HUES6 (cell line): ENCODE data around the gene TMEM140.
"Not testable (repeated sequence)": the region's sequence is repeated elsewhere in the genome, so short reads cannot be mapped to it uniquely, and the experiment has no call there.

ENCODE experiments used
- H3K27ac ChIP-seq: 2 replicates; pipeline ENCODE4 v1.7.0; 2013; ENCODE audit warnings: low read depth, mild to moderate bottlenecking, low read length, inconsistent platforms
- H3K27me3 ChIP-seq: 2 replicates; pipeline ENCODE4 v1.6.1; 2013; ENCODE audit warnings: low read length; ENCODE audit not compliant: control insufficient read depth, insufficient read depth
- H3K36me3 ChIP-seq: 2 replicates; pipeline ENCODE4 v1.6.1; 2013; ENCODE audit warnings: low read length; ENCODE audit not compliant: control insufficient read depth, insufficient read depth
- H3K4me1 ChIP-seq: 2 replicates; pipeline ENCODE4 v1.6.1; 2013; ENCODE audit warnings: low read length; ENCODE audit not compliant: control insufficient read depth, insufficient read depth
- H3K4me3 ChIP-seq: 2 replicates; pipeline ENCODE4 v1.5.1; 2013; ENCODE audit warnings: low read depth, low read length
- H3K9ac ChIP-seq: one replicate; pipeline ENCODE4 v1.6.1; 2013; ENCODE audit warnings: mild to moderate bottlenecking, low read length
- H3K9me3 ChIP-seq: 2 replicates; pipeline ENCODE4 v1.6.1; 2013; ENCODE audit warnings: low read depth, low read length; ENCODE audit not compliant: control insufficient read depth, insufficient read depth

Gene TMEM140

GRCh38 chr7:135207406-135208101 lies 59.7 kb downstream of the TMEM140 start:
- no peak overlapping the region for H3K9ac ChIP-seq

GRCh38 chr7:135208102-135208793 lies 60.4 kb downstream of the TMEM140 start:
- Histone ChIP-seq H3K9me3 (no peaks in the 10 kb centered on the region), H3K9ac (no peak overlapping the region), H3K27me3 (peaks cover 9% of the 10 kb centered on the region), H3K4me1 (peaks cover 6% of the 10 kb centered on the region; the same call in 1 of the 2 replicates), H3K27ac (no peak overlapping the region), H3K36me3 (peaks cover 15% of the 10 kb centered on the region), H3K4me3 (no peak overlapping the region)

More at GRCh38 chr7:135207406-135208101, 59.7 kb downstream of the TMEM140 start:
- Histone ChIP-seq H3K4me1 (peaks cover 6% of the 10 kb centered on the region; the same call in 1 of the 2 replicates), H3K9me3 (no peaks in the 10 kb centered on the region), H3K27me3 (peaks cover 9% of the 10 kb centered on the region), H3K4me3 (no peak overlapping the region), H3K27ac (no peak overlapping the region), H3K36me3 (peaks cover 15% of the 10 kb centered on the region)

GRCh38 chr7:135209225-135209834 lies 61.5 kb downstream of the TMEM140 start:
- H3K27me3 ChIP-seq, result peaks cover 9% of the 10 kb centered on the region
- H3K4me1 ChIP-seq, result peaks cover 11% of the 10 kb centered on the region; the same call in 1 of the 2 replicates
- no peak overlapping the region for H3K27ac ChIP-seq
- H3K9ac ChIP-seq, result no peak overlapping the region
- H3K36me3 ChIP-seq, result peaks cover 7% of the 10 kb centered on the region
- no peaks in the 10 kb centered on the region for H3K9me3 ChIP-seq
- no peak overlapping the region for H3K4me3 ChIP-seq

- peak overlapping the region; percentile 58 for H3K9ac ChIP-seq
- no peak overlapping the region for H3K27ac ChIP-seq
- H3K36me3 ChIP-seq, result no peaks in the 10 kb centered on the region
- peaks cover 11% of the 10 kb centered on the region; the same call in 1 of the 2 replicates for H3K4me1 ChIP-seq
- H3K4me3 ChIP-seq, result peak overlapping the region; percentile 95
- peaks cover 9% of the 10 kb centered on the region for H3K27me3 ChIP-seq
- H3K9me3 ChIP-seq, result no peaks in the 10 kb centered on the region
These were observed 63.0 kb downstream of the TMEM140 start for GRCh38 chr7:135210888-135211178.

GRCh38 chr7:135211179-135211945 lies 63.5 kb downstream of the TMEM140 start, which contains the start of gene WDR91:
Gene WDR91, minus strand, starts transcription at chr7:135211526. Its CDS starts 24 bp downstream, at chr7:135211502.
- H3K36me3 ChIP-seq, result no peaks in the 10 kb centered on the region
- peaks cover 11% of the 10 kb centered on the region; the same call in 1 of the 2 replicates for H3K4me1 ChIP-seq
- H3K27me3 ChIP-seq, result peaks cover 9% of the 10 kb centered on the region
- peak within 1 kb of the TSS; percentile 73 for H3K9ac ChIP-seq
- peak within 1 kb of the TSS; percentile 95 for H3K4me3 ChIP-seq
- H3K27ac ChIP-seq, result peak within 1 kb of the TSS; percentile 33; the same call in 1 of the 2 replicates
- H3K9me3 ChIP-seq, result no peaks in the 10 kb centered on the region

- Histone ChIP-seq H3K27ac (peak overlapping the region; percentile 33; the same call in 1 of the 2 replicates), H3K4me3 (peak overlapping the region; percentile 89)
These were observed 64.2 kb downstream of the TMEM140 start for GRCh38 chr7:135211946-135212685.

GRCh38 chr7:135213831-135214230 lies 66.0 kb downstream of the TMEM140 start:
- Histone ChIP-seq H3K36me3 (no peaks in the 10 kb centered on the region), H3K27me3 (peaks cover 9% of the 10 kb centered on the region), H3K4me1 (peaks cover 11% of the 10 kb centered on the region; the same call in 1 of the 2 replicates), H3K4me3 (no peak overlapping the region), H3K9ac (no peak overlapping the region), H3K9me3 (no peaks in the 10 kb centered on the region), H3K27ac (no peak overlapping the region)

More at GRCh38 chr7:135211946-135212685, 64.2 kb downstream of the TMEM140 start:
- Histone ChIP-seq H3K9ac (peak overlapping the region; percentile 73), H3K4me1 (peaks cover 11% of the 10 kb centered on the region; the same call in 1 of the 2 replicates)
- not testable (repeated sequence) for H3K9me3 ChIP-seq, H3K36me3 ChIP-seq, H3K27me3 ChIP-seq

- peaks cover 9% of the 10 kb centered on the region for H3K27me3 ChIP-seq
- H3K36me3 ChIP-seq, result no peaks in the 10 kb centered on the region
- no peak overlapping the region for H3K9ac ChIP-seq
- H3K9me3 ChIP-seq, result peaks cover 1% of the 10 kb centered on the region
- no peak overlapping the region for H3K27ac ChIP-seq
- H3K4me1 ChIP-seq, result peaks cover 11% of the 10 kb centered on the region; the same call in 1 of the 2 replicates
- H3K4me3 ChIP-seq, result no peak overlapping the region
These were observed 67.3 kb downstream of the TMEM140 start for GRCh38 chr7:135215180-135215579.

GRCh38 chr7:135215698-135216097 lies 67.8 kb downstream of the TMEM140 start:
- H3K36me3 ChIP-seq, result no peaks in the 10 kb centered on the region
- peaks cover 4% of the 10 kb centered on the region for H3K27me3 ChIP-seq
- no peak overlapping the region for H3K9ac ChIP-seq
- peaks cover 4% of the 10 kb centered on the region for H3K9me3 ChIP-seq
- H3K4me1 ChIP-seq, result peaks cover 7% of the 10 kb centered on the region; the same call in 1 of the 2 replicates
- no peak overlapping the region for H3K4me3 ChIP-seq
- no peak overlapping the region for H3K27ac ChIP-seq
